Mononuclear cell (primary cell): ENCODE data around the gene ANKRD18B. TPM values are rescaled to one million over a fixed set of nuclear protein-coding genes. Genes with fewer than 3 reads are reported as not detected.
"Not testable (repeated sequence)": the region's sequence is repeated elsewhere in the genome, so short reads cannot be mapped to it uniquely, and the experiment has no call there.

ENCODE experiments used
- H3K27me3 ChIP-seq: 2 replicates; pipeline ENCODE4 v1.6.0; 2011; ENCODE audit warnings: low read length, control low read depth; ENCODE audit not compliant: insufficient read depth
- H3K4me1 ChIP-seq: 2 replicates; pipeline ENCODE4 v1.5.1; 2011; ENCODE audit warnings: mild to moderate bottlenecking, low read length, control low read depth; ENCODE audit not compliant: insufficient read depth
- H3K4me3 ChIP-seq: 2 replicates; pipeline ENCODE4 v1.5.1; 2011; ENCODE audit warnings: mild to moderate bottlenecking, low read length, moderate library complexity
- H3K9me3 ChIP-seq: 2 replicates; pipeline ENCODE4 v1.5.1; 2011; ENCODE audit warnings: low read depth, mild to moderate bottlenecking, control low read depth, low read length
- total RNA-seq: library from RNA; depleted of rRNA; stranded (reverse); fragments of >200 nt; gene quantifications from one replicate; pipeline ENCODE4 v1.2.3, GENCODE V29; 2012

The ANKRD18B gene
- total RNA-seq, 1 donor, result 1.2 TPM

GRCh38 chr9:33614001-33614687 lies 90.1 kb downstream of the ANKRD18B start:
- Histone ChIP-seq H3K27me3 (peaks cover 3% of the 10 kb centered on the region), H3K4me1 (no peaks in the 10 kb centered on the region), H3K4me3 (no peak overlapping the region), H3K9me3 (no peaks in the 10 kb centered on the region)

DNA sequence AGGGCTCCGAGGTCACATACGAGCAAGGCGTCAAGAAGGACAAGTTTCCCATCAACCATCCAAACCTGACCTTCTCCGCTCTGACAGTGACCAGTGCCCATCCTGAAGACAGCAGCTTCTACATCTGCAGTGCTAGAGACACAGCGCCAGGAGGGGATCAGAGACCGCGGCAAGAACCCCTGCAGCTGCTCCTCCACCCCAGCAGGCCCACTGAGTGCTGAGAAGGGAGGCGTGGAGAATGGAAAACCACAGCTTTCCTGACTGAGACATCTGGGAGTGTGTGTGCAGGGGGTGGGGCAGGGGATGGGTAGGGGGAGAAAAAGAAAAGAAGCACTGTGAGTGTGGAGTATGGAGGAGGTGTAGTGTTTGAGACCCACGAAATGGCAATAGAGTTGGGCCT lies 94.3 kb downstream of the ANKRD18B start:
- H3K4me1 ChIP-seq, H3K4me3 ChIP-seq: not testable (repeated sequence)

GRCh38 chr9:33619666-33620404 lies 95.8 kb downstream of the ANKRD18B start:
- Histone ChIP-seq H3K4me3 (no peak overlapping the region), H3K4me1 (no peaks in the 10 kb centered on the region), H3K9me3 (no peaks in the 10 kb centered on the region), H3K27me3 (no peaks in the 10 kb centered on the region)

More for the DNA sequence above, 94.3 kb downstream of the ANKRD18B start:
- not testable (repeated sequence) for H3K9me3 ChIP-seq, H3K27me3 ChIP-seq

- Histone ChIP-seq H3K27me3 (no peaks in the 10 kb centered on the region), H3K4me1 (no peaks in the 10 kb centered on the region), H3K9me3 (no peaks in the 10 kb centered on the region), H3K4me3 (no peak overlapping the region)
These were observed 96.8 kb downstream of the ANKRD18B start for GRCh38 chr9:33620738-33621439.

Other genes with a start within 250 kb of the ANKRD18B start
- 32.0 TPM for gene NFX1, start 233.7 kb upstream of the ANKRD18B start, total RNA-seq
- gene AQP7, start 121.7 kb upstream of the ANKRD18B start, total RNA-seq, result 0.21 TPM
- 22.1 TPM for gene AQP3, start 76.7 kb upstream of the ANKRD18B start, total RNA-seq
- 15.6 TPM for gene NOL6, start 50.3 kb upstream of the ANKRD18B start, total RNA-seq